Measurements from ENCODE around the gene RPS15. TPM values are rescaled to one million over a fixed set of nuclear protein-coding genes. Genes with fewer than 3 reads are reported as not detected.

Gene RPS15
- total and polyA plus RNA-seq, 2 donors from 2014 or later, result 893 to 1,823 TPM

GRCh38 chr19:1395194-1396018 is 42.8 kb upstream of the RPS15 start:
- Histone ChIP-seq H3K4me3 (ENCODE audit: low read length in 3 of 3) (no peak overlapping the region), H3K4me1 (ENCODE audit: control insufficient read depth in 2 of 3, insufficient read depth in 2 of 3, low read depth in 1 of 3, low read length in 3 of 3) (peaks cover 0 to 3% (median 0%) of the 10 kb centered on the region in 3 donors), H3K9ac (ENCODE audit: low read length in 3 of 3) (no peak overlapping the region), H3K27ac (ENCODE audit: low read depth in 2 of 2, low read length in 2 of 2) (no peak overlapping the region), H3K27me3 (ENCODE audit: control insufficient read depth, insufficient read depth, low read length) (no peaks in the 10 kb centered on the region), H3K9me3 (ENCODE audit: control insufficient read depth in 2 of 3, insufficient read depth in 1 of 3, low read length in 3 of 3) (no peaks in the 10 kb centered on the region), H3K36me3 (ENCODE audit: control insufficient read depth in 2 of 3, insufficient read depth in 3 of 3, low read length in 3 of 3) (peaks cover 0 to 15% (median 12%) of the 10 kb centered on the region in 3 donors)
- TF ChIP-seq, protein P1, sequence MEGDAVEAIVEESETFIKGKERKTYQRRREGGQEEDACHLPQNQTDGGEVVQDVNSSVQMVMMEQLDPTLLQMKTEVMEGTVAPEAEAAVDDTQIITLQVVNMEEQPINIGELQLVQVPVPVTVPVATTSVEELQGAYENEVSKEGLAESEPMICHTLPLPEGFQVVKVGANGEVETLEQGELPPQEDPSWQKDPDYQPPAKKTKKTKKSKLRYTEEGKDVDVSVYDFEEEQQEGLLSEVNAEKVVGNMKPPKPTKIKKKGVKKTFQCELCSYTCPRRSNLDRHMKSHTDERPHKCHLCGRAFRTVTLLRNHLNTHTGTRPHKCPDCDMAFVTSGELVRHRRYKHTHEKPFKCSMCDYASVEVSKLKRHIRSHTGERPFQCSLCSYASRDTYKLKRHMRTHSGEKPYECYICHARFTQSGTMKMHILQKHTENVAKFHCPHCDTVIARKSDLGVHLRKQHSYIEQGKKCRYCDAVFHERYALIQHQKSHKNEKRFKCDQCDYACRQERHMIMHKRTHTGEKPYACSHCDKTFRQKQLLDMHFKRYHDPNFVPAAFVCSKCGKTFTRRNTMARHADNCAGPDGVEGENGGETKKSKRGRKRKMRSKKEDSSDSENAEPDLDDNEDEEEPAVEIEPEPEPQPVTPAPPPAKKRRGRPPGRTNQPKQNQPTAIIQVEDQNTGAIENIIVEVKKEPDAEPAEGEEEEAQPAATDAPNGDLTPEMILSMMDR (IDR thresholded peaks at IDR 0.05; ENCODE audit: borderline replicate concordance, extremely low read depth, insufficient read depth), result no peak
- intact Hi-C loops (cut with DNase I), result no loop called here
- DNase-seq, result peak in 1 of 5 donors; percentile 74
- no peak for FAIRE-seq

- Histone ChIP-seq H3K36me3 (ENCODE audit: control insufficient read depth in 2 of 3, insufficient read depth in 3 of 3, low read length in 3 of 3) (peaks cover 0 to 10% (median 9%) of the 10 kb centered on the region in 3 donors), H3K4me3 (ENCODE audit: low read length in 3 of 3) (no peak overlapping the region), H3K27me3 (ENCODE audit: control insufficient read depth, insufficient read depth, low read length) (no peaks in the 10 kb centered on the region), H3K27ac (ENCODE audit: low read depth in 2 of 2, low read length in 2 of 2) (no peak overlapping the region), H3K4me1 (ENCODE audit: control insufficient read depth in 2 of 3, insufficient read depth in 2 of 3, low read depth in 1 of 3, low read length in 3 of 3) (peaks cover 0 to 8% (median 0%) of the 10 kb centered on the region in 3 donors), H3K9ac (ENCODE audit: low read length in 3 of 3) (no peak overlapping the region), H3K9me3 (ENCODE audit: control insufficient read depth in 2 of 3, insufficient read depth in 1 of 3, low read length in 3 of 3) (no peaks in the 10 kb centered on the region)
- intact Hi-C loops (cut with DNase I), result no loop called here
- DNase-seq (peak in 1 of 5 donors; percentile 69), FAIRE-seq (no peak)
- TF ChIP-seq, protein P1 (IDR thresholded peaks at IDR 0.05; ENCODE audit: borderline replicate concordance, extremely low read depth, insufficient read depth), result no peak
These were observed 42.0 kb upstream of the RPS15 start for GRCh38 chr19:1396019-1396767.

- FAIRE-seq (no peak), DNase-seq (peak in 1 of 5 donors; percentile 80)
- H3K36me3 ChIP-seq (ENCODE audit: control insufficient read depth in 2 of 3, insufficient read depth in 3 of 3, low read length in 3 of 3), result peaks cover 0 to 10% (median 9%) of the 10 kb centered on the region in 3 donors
- H3K9ac ChIP-seq (ENCODE audit: low read length in 3 of 3), result no peak overlapping the region
- H3K4me1 ChIP-seq (ENCODE audit: control insufficient read depth in 2 of 3, insufficient read depth in 2 of 3, low read depth in 1 of 3, low read length in 3 of 3), result peaks cover 0 to 8% (median 0%) of the 10 kb centered on the region in 3 donors
- intact Hi-C loops (cut with DNase I), result no loop called here
- no peak overlapping the region for H3K27ac ChIP-seq (ENCODE audit: low read depth in 2 of 2, low read length in 2 of 2)
- no peak overlapping the region for H3K4me3 ChIP-seq (ENCODE audit: low read length in 3 of 3)
- no peaks in the 10 kb centered on the region for H3K27me3 ChIP-seq (ENCODE audit: control insufficient read depth, insufficient read depth, low read length)
- no peaks in the 10 kb centered on the region for H3K9me3 ChIP-seq (ENCODE audit: control insufficient read depth in 2 of 3, insufficient read depth in 1 of 3, low read length in 3 of 3)
- TF ChIP-seq, protein P1 (IDR thresholded peaks at IDR 0.05; ENCODE audit: borderline replicate concordance, extremely low read depth, insufficient read depth), result no peak
These were observed 41.2 kb upstream of the RPS15 start for GRCh38 chr19:1396768-1397679.
